Ovary (tissue), 3 donors: ENCODE measurements around the gene MDM4.

Experiments used
- POLR2A ChIP-seq: fragments of 450-650 bp; IDR thresholded peaks from one replicate; pipeline ENCODE4 v1.6.1; 2017; ENCODE audit warnings: antibody characterized with exemption, mild to moderate bottlenecking, moderate library complexity
- TF ChIP-seq, protein P1 (sequence below), 3 donors: fragments of 450-650 bp in 2 of 3; fragments of 200-600 bp in 1 of 3; IDR thresholded peaks; one replicate each; pipeline versions ENCODE4 v1.5.1 to v1.8.0; 2016 to 2022; ENCODE audit warnings: antibody characterized with exemption in 3 of 3, mild to moderate bottlenecking in 1 of 3
- donor health status: DM: no; HTN: no; CAD: no.

DNA sequence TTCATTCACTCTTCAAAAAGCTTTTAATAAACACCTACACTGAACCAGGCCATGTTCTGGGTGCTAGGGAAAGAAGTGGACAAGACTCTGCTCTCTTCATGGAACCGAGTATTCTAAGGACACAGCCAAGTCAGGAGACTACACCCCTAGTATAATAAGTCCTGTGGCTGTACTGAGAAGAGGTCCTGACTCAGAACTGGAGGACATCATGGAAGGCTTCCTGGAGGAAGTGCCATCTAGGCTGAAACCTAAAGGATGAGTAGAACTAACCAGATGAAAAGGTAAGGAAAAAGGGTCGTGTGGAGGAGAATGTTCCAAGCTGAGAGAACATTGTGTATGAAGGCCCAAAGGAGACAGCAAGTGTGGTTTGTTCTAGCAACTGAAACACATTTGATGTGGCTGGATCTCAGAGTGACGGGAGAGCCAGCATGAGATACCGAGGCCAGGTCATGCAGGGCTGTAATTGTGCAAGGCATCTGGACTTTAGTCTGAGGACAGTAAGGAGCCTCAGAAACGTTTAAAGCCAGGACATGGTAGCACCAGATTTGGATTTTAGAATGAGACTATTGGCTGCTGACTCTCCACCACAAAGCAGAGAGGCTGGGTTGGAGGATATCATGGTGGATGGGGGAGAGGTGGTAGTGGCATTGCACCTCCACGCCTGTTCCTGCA is 86.8 kb downstream of the MDM4 start:
- TF ChIP-seq, protein P1, sequence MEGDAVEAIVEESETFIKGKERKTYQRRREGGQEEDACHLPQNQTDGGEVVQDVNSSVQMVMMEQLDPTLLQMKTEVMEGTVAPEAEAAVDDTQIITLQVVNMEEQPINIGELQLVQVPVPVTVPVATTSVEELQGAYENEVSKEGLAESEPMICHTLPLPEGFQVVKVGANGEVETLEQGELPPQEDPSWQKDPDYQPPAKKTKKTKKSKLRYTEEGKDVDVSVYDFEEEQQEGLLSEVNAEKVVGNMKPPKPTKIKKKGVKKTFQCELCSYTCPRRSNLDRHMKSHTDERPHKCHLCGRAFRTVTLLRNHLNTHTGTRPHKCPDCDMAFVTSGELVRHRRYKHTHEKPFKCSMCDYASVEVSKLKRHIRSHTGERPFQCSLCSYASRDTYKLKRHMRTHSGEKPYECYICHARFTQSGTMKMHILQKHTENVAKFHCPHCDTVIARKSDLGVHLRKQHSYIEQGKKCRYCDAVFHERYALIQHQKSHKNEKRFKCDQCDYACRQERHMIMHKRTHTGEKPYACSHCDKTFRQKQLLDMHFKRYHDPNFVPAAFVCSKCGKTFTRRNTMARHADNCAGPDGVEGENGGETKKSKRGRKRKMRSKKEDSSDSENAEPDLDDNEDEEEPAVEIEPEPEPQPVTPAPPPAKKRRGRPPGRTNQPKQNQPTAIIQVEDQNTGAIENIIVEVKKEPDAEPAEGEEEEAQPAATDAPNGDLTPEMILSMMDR (IDR thresholded peaks at IDR 0.05), result no peak
- TF ChIP-seq POLR2A, result no peak
